ENCODE results near the gene MMP24. TPM values are rescaled to one million over a fixed set of nuclear protein-coding genes. Genes with fewer than 3 reads are reported as not detected.

The MMP24 gene
- polyA plus RNA-seq, 1 of the 3 experiments (the other 2 are of a cell fraction), result 18.1 TPM

DNA sequence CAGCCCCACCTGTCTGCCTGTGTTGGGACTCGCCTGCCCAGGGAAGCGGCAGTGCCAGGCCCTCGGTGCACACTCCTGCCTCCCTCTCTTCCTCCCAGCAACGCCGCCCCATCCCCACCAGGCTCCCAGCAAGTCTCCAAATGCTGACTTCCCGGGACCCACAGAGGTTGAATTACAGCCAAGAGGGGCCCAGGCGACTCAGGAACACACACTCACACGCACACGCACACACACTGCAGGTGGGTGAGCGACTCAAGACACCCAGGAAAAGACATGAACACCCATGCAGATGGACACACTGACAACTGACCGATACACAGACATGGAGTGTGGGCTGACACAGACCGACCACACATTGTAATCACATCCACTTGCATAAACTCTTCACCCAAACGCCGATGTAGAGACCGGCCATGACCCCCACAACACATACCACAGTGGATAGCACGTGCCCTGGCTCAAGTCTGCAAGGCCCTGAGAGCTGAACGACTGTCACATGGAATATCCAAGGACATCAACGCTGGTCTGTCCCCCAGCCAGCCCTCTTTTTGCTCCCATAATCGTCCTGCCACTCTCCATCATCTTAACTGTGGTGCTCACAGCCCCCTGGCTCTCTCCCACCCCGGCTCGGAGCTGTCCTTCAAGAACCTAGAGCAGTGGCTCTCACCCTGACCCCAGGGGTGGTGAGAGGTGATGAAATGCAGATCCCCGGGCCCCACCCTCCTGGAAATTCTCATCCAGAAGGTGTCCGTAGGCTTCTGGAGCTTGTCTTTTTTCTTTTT is 66.2 kb downstream of the MMP24 start:
- Histone ChIP-seq H3K79me2 (ENCODE audit: insufficient read depth) (no peaks in the 10 kb centered on the region), H2AFZ (ENCODE audit: low read depth) (no peak overlapping the region), H3K9me3 (no peaks in the 10 kb centered on the region), H3K4me3 (ENCODE audit: low read depth in 2 of 2, low read length in 1 of 2) (no peak overlapping the region), H3F3A (replicated peaks; ENCODE audit: insufficient read depth) (no peaks in the 10 kb centered on the region), H3K9ac (no peak overlapping the region), H3K36me3 (replicated peaks in 1 of 2; ENCODE audit: control insufficient read depth in 1 of 2, insufficient read depth in 2 of 2, low read length in 1 of 2) (no peaks in the 10 kb centered on the region), H4K20me1 (ENCODE audit: insufficient read depth) (no peaks in the 10 kb centered on the region), H3K27me3 (ENCODE audit: insufficient read depth) (no peaks in the 10 kb centered on the region), H3K27ac (ENCODE audit: low read depth in 2 of 2, low read length in 1 of 2) (no peak overlapping the region), H3K4me2 (no peak overlapping the region), H3K4me1 (ENCODE audit: control insufficient read depth in 1 of 2, insufficient read depth in 2 of 2, low read depth in 1 of 2, low read length in 1 of 2) (peaks cover 0 to 34% of the 10 kb centered on the region in 2 experiments; a peak in 1 of 4 replicates), H3K9me2 (no peaks in the 10 kb centered on the region)
- TF ChIP-seq EZH2phosphoT487 (IDR thresholded peaks at IDR 0.05; ENCODE audit: borderline replicate concordance, low read depth) (no peak), EP300 (IDR thresholded peaks at IDR 0.05; ENCODE audit: borderline replicate concordance in 1 of 2, low read depth in 1 of 2, low read length in 1 of 2) (no peak), RAD21 (IDR thresholded peaks at IDR 0.05; ENCODE audit: low read length) (no peak), POLR2AphosphoS5 (IDR thresholded peaks at IDR 0.05; ENCODE audit: low read depth, low read length) (no peak), CTCF (IDR thresholded peaks at IDR 0.05) (no peak), GABPA (IDR thresholded peaks at IDR 0.05; ENCODE audit: low read depth) (no peak), CHD2 (IDR thresholded peaks at IDR 0.05; ENCODE audit: low read length, partially characterized antibody) (no peak), NFIC (IDR thresholded peaks at IDR 0.05; ENCODE audit: borderline replicate concordance) (no peak), GATA2 (CRISPR knock-in tag; IDR thresholded peaks at IDR 0.05) (no peak), JUND (IDR thresholded peaks at IDR 0.05) (no peak), ELF1 (IDR thresholded peaks at IDR 0.05) (no peak), FOXM1 (IDR thresholded peaks at IDR 0.05; ENCODE audit: low read depth) (no peak)
- TF ChIP-seq, protein P1, sequence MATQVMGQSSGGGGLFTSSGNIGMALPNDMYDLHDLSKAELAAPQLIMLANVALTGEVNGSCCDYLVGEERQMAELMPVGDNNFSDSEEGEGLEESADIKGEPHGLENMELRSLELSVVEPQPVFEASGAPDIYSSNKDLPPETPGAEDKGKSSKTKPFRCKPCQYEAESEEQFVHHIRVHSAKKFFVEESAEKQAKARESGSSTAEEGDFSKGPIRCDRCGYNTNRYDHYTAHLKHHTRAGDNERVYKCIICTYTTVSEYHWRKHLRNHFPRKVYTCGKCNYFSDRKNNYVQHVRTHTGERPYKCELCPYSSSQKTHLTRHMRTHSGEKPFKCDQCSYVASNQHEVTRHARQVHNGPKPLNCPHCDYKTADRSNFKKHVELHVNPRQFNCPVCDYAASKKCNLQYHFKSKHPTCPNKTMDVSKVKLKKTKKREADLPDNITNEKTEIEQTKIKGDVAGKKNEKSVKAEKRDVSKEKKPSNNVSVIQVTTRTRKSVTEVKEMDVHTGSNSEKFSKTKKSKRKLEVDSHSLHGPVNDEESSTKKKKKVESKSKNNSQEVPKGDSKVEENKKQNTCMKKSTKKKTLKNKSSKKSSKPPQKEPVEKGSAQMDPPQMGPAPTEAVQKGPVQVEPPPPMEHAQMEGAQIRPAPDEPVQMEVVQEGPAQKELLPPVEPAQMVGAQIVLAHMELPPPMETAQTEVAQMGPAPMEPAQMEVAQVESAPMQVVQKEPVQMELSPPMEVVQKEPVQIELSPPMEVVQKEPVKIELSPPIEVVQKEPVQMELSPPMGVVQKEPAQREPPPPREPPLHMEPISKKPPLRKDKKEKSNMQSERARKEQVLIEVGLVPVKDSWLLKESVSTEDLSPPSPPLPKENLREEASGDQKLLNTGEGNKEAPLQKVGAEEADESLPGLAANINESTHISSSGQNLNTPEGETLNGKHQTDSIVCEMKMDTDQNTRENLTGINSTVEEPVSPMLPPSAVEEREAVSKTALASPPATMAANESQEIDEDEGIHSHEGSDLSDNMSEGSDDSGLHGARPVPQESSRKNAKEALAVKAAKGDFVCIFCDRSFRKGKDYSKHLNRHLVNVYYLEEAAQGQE (IDR thresholded peaks at IDR 0.05; ENCODE audit: low read depth, low read length), result no peak
- ChIA-PET CTCF (interaction anchor here (0.6 to 1.5 kb wide), 3 partner anchors 11 to 154 kb away, joined by 3 to 4 read pairs (median 4); no protein-coding TSS in a partner anchor), POLR2A (no interaction called here)
- WGBS (ENCODE audit: low lambda C conversion rate), result 73% methylated on average over 21 of the region's 23 CpGs
- DNase-seq, result no peak

All from SK-N-SH (cell line).